GM12891 (cell line): Measurements from ENCODE around the gene AGPAT3.

Experiments used
- POLR2A ChIP-seq: IDR thresholded peaks from 2 replicates; pipeline ENCODE4 v1.6.1; 2011; ENCODE audit warnings: low read depth, low read length, control low read depth
- POLR2AphosphoS5 ChIP-seq: IDR thresholded peaks from 2 replicates; pipeline ENCODE4 v1.6.1; 2011; ENCODE audit warnings: low read depth, low read length, control low read depth
- POU2F2 ChIP-seq: IDR thresholded peaks from 2 replicates; pipeline ENCODE4 v1.6.1; 2011; ENCODE audit warnings: low read depth, mild to moderate bottlenecking, control low read depth, low read length, moderate library complexity
- SPI1 ChIP-seq: IDR thresholded peaks from 2 replicates; pipeline ENCODE4 v1.6.1; 2011; ENCODE audit warnings: low read depth, low read length, control low read depth
- TAF1 ChIP-seq: IDR thresholded peaks from 2 replicates; pipeline ENCODE4 v1.6.1; 2011; ENCODE audit warnings: low read depth, low read length, control low read depth

- TF ChIP-seq POLR2A (no peak), POLR2AphosphoS5 (no peak), SPI1 (no peak), POU2F2 (no peak), TAF1 (no peak)
Measured at GRCh38 chr21:43951911-43952703, 87.1 kb downstream of the AGPAT3 start.
